ENCODE results near the gene DDX1.

DNA sequence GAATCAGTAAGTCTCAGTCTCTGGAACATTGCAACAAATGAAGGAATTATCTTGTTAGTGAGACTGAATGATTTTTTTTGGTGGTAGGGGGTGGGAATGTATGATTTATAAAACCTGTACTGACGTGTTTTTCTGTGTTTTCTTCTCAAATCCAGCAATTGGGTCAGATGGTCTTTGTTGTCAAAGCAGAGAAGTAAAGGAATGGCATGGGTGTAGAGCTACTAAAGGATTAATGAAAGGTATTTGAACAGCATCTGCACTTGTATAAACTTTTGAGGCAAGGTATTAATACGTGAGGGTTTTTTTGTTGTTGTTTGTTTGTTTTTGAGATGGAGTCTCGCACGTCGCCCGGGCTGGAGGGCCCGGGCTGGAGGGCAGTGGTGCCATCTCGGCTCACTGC, 10.7 kb downstream of the DDX1 start:
- TF ChIP-seq, protein P1, sequence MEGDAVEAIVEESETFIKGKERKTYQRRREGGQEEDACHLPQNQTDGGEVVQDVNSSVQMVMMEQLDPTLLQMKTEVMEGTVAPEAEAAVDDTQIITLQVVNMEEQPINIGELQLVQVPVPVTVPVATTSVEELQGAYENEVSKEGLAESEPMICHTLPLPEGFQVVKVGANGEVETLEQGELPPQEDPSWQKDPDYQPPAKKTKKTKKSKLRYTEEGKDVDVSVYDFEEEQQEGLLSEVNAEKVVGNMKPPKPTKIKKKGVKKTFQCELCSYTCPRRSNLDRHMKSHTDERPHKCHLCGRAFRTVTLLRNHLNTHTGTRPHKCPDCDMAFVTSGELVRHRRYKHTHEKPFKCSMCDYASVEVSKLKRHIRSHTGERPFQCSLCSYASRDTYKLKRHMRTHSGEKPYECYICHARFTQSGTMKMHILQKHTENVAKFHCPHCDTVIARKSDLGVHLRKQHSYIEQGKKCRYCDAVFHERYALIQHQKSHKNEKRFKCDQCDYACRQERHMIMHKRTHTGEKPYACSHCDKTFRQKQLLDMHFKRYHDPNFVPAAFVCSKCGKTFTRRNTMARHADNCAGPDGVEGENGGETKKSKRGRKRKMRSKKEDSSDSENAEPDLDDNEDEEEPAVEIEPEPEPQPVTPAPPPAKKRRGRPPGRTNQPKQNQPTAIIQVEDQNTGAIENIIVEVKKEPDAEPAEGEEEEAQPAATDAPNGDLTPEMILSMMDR (optimal IDR thresholded peaks at IDR 0.05 in 1 of 3, IDR thresholded peaks at IDR 0.05 in 1 of 3, conservative IDR thresholded peaks at IDR 0.05 in 1 of 3; ENCODE audit: extremely low read depth in 1 of 3, insufficient read depth in 2 of 3, low read length in 3 of 3) = no peak
- no peak for TF ChIP-seq EZH2 (IDR thresholded peaks at IDR 0.05; ENCODE audit: low read length)

All from keratinocyte (primary cell).